GM11168 (cell line): ENCODE data around the gene LRP1B.

Source experiments
- in situ Hi-C: fragments of 300-500 bp; cut with MboI; formaldehyde crosslinking; loops from one replicate; pipeline ENCODE4 v1.12.0; 2022; ENCODE audit warnings: low sequenced_read_pairs; ENCODE audit not compliant: unreplicated experiment

Gene LRP1B

GRCh38 chr2:142131010-142131669 lies at the start of gene LRP1B:
LRP1B (minus strand) TSS chr2:142131016; CDS start chr2:142130729, 287 bp downstream.
- in situ Hi-C loops: no loop called here

GRCh38 chr2:142179686-142180085 lies 48.9 kb upstream of the LRP1B start:
- in situ Hi-C loops: no loop called here

DNA sequence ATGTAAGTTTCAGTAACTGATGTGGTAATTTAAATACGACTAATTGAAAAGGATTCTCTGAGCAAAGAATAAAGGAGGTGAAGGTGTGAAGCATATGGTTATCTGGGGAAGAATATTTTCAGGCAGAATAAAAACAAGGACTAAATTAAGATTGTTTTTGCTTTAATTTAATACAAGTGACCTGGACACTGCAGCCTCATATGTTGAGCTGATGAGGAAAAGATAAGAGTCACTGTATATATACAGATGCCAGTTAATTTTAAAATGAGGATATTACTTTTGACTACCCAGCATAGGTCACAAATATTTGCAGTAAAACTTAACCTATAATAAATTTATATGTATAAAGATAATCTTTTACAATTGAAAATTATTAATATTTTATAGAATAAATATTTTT lies 47.8 kb upstream of the LRP1B start:
- in situ Hi-C loops: no loop called here

DNA sequence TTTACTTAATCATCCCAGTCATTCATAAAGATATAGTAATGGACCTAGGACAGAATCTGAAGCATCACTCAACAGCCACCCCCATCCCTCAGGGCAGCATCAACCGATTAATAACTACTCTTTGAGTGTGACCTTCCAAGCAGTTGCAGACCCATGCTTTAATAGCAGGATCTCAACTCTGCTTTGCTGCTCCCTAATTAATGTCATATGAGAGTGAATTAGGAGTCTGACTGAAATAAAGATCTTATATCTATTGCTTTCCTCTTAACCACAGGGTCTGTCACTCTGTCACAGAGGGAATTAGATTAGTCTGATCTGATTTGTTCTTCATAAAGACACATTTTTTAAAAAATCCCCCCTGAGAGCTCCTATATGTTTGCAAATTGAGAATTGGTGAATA lies 46.1 kb upstream of the LRP1B start:
- in situ Hi-C loops: no loop called here

GRCh38 chr2:142175813-142176338 lies 45.1 kb upstream of the LRP1B start:
- in situ Hi-C loops: no loop called here

DNA sequence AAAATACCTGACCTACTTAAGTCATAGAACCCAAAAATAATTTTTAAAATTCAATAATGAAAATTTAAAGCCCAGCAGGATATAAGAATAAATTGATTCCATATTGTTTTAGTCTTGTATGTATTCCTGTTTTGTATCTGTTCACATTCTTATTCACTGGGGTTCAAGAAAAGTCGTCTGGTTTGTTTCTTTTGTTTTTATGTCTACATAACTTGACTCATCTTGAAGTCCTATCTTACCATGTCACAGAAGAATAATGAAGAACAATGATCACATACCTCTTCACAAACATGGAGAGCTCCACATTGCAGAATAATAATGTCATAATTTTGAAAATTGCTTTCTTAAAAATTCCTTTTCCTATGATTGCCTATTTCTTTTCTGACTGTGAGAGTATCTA lies 43.4 kb upstream of the LRP1B start:
- in situ Hi-C loops: no loop called here

DNA sequence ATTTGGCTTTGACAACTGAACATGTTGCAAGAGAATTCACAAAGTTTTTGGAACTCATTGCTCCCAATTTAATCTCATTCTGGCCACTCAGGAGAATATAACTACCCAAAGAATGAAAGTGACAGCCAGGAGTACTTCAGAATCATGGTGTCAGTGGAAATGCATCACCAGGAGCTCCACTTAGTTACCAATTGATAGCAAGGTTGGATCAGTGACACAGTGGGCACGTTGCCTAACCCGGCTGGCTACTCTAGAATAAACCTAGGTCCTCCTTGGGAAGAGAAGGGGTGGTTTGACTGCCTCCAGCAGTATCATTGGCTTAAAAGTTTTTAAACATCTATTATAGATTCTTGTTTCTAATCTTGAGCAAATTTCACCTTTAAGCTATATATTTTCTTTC lies 40.0 kb upstream of the LRP1B start:
- in situ Hi-C loops: no loop called here

- in situ Hi-C loops: no loop called here
These were observed 35.0 kb upstream of the LRP1B start for GRCh38 chr2:142165790-142166189.

- in situ Hi-C loops: no loop called here
These were observed 22.8 kb upstream of the LRP1B start for GRCh38 chr2:142153601-142154000.

DNA sequence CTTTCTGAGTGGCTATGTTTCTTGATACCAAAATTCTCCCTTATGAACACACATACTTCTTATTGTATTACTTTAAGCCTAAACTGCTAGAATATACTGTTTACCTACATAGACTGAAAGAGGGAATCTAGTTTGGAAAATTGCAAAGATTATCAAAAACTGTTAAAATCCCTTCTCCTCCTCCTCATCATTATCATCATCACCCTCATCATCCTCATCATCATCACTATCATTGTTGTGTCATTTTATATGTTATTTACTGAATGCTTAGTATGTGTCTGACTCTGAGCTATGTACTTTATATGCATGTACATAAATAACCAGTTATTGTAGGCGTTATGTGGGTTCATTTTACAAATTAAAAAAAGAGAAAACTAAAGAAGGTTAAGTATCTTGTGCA lies 19.6 kb upstream of the LRP1B start:
- in situ Hi-C loops: no loop called here

DNA sequence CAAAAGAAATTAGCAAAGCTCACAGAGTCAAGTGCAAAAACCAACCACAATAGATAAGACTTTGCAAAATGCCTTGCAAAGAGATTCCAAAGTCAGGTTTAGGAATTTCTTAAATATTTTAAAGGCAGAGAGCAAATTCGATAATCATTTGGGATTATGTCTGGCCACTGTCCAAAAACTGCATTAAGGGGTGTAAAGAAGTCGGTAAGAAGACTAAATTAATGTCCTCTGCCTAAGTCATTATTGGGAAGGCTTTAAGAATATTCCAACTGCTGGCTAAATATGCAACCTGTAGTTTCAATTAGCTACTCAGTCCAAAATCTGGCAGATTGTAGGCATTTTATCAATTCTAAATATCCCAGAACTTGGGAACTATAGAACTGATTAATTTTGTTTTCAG lies 13.7 kb upstream of the LRP1B start:
- in situ Hi-C loops: no loop called here

DNA sequence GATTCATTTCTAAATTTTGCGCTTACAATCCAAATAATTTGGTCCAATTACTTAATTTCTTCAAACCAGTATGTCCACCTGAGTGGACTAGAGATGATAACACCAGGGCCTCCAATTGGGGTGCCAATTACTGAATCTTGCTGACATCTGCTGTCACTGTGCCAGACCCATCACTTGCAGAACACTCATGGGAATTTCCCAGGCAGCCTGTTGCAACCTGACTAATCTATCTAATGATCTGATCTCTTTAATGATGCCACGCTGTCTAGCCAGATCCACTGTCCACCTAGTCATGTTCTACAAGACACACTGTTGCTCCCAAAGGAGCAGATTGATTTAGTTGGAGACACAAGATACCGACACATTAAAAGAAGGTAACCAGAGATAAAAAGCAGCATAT lies 11.8 kb upstream of the LRP1B start:
- in situ Hi-C loops: no loop called here

DNA sequence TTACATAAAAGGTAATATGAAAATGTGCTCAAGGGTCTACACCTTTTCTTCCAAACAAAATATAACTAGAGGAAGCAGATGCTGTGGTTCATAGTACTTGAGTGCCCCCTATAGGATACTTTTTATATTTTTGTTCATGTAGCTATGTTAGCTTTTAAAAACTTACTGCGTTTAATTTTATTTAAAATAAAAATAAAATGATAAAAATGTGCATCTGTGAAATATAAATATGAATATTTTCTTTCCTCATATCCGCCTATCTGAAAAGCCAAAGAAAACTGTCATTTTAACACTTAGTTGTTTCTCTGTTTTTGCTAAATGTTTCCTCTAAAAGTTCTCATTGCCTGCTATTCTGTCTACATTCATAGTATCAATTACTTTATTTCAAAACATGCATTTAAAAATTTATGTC lies 9.6 kb upstream of the LRP1B start:
- in situ Hi-C loops: no loop called here

DNA sequence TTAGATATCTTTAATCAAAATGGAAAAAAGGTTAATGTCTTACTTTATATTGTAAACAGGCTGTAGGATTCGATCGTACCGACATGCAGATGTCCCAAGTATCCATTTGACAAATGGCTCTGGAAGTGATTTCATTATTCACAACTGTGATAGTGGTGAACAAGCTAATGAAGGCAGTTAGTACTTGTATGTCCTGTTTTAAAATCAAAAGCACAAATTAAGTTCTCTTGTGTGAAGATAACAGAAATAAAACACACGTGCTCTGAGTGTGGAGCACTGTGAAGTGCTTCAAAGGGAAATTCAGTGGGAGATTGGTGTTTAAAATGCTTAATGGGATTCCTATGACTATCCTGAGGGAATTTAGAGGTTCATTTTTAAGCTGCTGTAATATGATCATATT lies 8.6 kb upstream of the LRP1B start:
- in situ Hi-C loops: no loop called here

- in situ Hi-C loops: no loop called here
These were observed 5.8 kb upstream of the LRP1B start for GRCh38 chr2:142136571-142136970.

DNA sequence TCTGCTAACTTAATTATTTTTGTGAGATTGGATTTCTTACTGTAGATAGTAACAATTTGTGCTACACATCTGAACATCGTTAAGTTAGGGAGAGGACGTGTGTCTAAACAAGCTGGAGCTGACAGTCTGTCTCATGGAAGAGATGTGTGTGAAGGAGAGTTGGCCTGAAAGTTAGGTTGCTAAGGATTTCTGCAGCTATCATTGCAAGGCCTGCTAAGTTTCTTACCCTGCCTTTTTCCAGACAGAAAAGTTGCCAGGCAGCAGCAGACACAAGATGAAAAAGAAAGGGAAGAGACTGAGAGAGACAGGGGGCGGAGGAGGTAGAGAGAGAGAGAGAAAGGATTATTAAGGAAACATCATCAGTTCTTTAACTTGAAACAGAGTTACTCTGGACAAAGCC lies 4.1 kb upstream of the LRP1B start:
- in situ Hi-C loops: no loop called here

- in situ Hi-C loops: no loop called here
These were observed 456 bp downstream of the LRP1B start for GRCh38 chr2:142130111-142131009.

- in situ Hi-C loops: no loop called here
These were observed 2.7 kb downstream of the LRP1B start for GRCh38 chr2:142128105-142128504.

- in situ Hi-C loops: no loop called here
These were observed 3.6 kb downstream of the LRP1B start for GRCh38 chr2:142127248-142127647.

GRCh38 chr2:142124706-142125105 lies 6.1 kb downstream of the LRP1B start:
- in situ Hi-C loops: no loop called here

- in situ Hi-C loops: no loop called here
These were observed 11.5 kb downstream of the LRP1B start for GRCh38 chr2:142119347-142119746.
